GM18498 (cell line): ENCODE data around the gene DCST1.

Experiments
- ATAC-seq: cut with Tn5 transposase; IDR thresholded peaks from one replicate; pipeline ENCODE4 v1.9.1; 2021; ENCODE audit warnings: mild to moderate bottlenecking, moderate library complexity; ENCODE audit not compliant: unreplicated experiment

Gene DCST1

DNA sequence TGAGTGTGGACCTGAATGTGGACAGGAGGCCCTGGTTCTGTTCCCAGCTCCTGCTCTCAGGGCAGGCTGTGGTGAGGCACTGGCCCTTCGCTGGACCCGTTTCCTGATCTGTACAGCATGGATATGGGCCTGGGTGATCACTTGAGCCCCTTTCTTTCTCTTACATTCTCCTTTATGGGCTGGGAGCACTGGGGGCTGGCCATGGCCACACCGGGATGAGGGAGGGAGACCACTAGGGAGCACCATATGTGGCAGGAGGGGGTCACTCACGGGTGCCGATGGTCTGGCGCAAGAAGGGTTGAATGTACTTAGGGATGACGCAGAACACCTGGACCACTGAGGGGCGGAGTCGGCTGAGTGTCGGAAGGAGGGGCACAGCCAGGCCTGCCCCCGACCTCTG lies 2.7 kb upstream of the DCST1 start:
- ATAC-seq, result no peak

DNA sequence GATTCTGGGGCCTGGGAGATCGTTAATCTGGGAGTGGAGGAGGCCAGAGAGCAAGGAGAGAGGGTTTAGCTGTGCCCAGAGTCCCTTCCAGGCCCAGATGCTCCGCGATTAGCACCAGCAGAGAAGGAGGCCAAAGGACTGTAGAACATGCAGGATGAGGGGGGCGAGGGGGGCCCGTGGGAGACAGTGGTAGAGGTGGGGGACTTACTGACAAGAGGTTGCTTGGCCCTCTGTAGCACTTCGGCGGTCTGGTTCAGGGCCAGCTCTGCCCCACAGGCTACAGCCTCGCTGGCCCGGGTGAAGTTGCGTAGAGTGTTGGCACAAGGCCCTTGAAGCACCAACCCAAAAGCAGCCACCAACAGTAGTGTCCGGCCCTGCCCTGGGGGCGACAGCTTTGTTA lies 738 bp upstream of the DCST1 start:
- no peak for ATAC-seq

DNA sequence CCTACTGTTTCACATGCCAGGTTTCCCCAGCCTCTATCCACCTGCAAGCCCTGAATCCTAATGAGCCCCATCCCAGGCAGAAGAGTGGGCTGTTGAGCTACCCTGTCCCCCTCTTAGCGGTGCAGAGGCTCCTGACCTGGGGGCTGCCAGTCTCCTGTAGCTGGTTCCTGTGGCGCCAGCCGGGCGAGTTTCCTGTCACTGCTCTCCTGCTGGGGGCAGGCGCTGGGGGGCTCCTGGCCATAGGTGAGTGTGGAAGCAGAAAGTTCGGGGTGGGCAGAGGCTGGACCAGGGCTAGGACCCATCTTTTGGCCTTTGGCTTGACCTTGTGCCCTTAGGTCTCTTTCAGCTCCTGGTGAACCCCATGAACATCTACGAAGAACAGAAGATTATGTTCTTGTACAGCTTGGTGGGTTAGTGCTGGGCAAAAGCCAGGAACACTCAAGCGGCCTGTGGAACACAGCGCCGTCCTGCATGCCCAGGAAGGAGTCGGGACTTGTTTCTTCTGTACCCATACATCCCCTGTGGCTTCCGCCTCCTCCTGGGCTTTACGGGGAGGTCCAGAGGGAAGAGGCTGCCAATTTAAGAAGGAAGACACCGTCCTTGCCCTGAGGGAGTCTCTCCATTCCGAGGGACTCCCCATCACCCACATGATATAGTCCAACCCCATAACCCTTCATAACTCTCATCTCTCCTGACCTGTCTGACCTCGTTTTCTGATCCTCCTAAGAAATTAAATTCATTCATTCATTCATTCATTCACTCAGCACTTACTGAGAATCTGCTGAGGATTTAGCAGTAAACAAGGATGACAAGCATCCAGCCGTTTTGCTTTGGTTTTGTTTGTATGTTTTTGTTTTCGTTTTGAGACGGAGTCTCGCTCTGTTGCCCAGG lies 939 bp downstream of the DCST1 start:
- ATAC-seq, result no peak

DNA sequence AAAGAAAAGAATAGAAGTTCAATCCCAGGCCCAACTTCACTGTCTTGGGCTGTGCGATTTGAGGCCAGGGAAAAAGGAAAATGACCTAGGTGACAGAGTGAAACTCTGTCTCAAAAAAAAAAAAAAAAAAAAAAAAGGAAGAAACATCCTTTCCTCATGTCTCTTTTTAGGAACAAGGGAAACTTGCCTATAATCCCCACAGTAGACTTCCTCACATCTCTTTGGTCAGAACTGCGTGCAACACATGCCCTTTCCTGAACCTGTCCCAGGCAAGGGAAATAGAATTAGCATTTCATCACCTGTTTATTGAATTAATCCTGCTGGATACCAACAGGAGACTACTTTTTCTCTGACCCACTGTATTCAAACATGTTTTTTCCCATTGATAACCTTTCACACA lies 2.3 kb downstream of the DCST1 start:
- ATAC-seq, result no peak

DNA sequence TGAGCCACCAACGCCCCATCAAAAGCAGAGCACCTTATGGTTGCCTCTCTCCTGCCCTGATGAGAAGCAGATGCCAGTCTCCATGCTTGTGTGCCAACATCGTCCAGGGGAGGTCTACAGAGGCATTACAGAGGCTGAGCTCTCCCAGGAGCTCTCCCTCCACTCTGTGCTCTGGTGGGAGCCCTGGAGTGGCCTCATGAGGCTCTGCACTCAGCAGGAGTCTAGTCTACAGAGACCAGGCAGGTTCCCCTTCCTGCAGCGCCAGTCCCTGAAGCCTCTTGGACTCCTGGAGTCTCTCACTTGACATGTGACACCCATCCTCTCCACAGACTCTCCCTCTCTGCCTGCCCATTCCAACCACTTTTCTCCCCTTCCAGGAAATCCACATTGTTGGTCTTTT lies 3.4 kb downstream of the DCST1 start:
- no peak for ATAC-seq

DNA sequence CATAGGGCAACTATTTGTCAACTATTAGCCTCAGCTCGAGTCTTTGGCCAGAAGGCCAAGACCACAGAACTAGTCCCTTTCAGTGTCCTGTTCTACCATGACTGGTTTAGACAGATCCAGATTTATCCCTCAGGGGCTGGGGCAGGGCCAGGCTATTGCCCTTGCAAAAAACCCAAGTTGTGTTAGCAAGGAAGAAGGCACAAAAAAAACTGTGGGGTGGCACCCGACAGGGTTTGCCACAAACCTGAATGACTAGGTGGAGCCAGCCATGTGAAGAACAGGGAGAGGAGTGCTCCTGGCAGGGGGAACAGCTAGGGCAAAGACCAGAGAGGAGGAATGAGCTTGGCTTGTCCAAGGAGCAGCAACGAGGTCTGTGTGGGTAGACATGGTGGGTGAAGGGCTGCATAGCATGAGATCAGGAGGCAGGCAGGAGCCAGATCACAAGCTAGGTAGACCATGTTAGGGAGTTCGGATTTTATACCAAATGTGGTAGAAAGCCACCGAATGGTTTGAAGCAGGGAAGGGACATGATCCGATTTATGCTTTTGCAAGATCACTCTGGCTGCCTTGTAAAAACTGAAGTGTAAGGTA lies 4.3 kb downstream of the DCST1 start:
- ATAC-seq, result no peak

DNA sequence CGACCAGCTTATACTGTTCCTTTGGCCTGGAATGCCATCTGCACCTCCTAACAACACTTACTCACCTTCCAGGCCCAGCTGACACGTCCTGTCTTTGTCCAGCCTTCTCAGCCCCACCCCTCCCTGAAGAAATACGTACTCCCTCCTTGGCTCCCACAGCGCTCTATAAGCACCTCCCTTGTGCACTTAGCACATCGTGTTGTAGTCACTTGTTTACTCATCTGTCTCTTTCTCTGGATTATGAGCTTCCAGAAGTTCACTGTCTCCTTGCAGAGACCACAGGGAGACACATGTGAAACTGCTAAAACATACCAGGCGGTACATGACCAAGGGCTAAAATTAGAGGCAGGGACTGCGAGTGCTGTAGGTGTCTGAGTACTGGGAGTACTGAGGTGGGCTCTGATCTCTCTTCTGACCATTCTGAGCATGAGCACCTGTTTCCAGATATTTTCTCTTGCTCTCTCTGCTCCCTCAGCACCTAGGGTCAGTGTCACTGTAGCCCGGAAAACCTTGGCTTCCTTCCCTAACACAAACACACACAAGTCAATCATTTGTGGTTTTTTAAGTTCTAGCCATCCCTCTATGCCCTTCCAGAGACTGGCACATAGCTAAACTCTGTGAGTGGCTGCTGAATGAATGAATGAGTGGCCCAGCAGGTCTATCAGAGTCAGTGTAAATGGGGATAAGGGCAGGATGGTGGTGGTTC lies 5.1 kb downstream of the DCST1 start:
- no peak for ATAC-seq

DNA sequence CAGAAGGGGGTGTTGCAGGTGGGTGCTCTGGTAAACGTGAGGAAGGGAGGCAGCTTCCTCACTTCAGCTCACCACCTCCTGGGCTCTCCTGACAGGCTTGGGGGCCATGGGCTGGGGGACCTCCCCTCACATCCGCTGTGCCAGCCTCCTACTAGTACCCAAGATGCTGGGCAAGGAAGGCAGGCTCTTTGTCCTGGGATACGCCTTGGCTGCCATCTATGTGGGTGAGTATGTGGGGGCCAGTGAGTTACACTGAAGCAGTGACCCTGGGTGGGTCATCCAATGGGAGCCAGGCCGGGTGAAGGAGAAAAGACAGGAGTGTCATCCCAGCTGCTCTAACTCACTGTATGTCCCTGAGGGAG lies 5.7 kb downstream of the DCST1 start:
- no peak for ATAC-seq

DNA sequence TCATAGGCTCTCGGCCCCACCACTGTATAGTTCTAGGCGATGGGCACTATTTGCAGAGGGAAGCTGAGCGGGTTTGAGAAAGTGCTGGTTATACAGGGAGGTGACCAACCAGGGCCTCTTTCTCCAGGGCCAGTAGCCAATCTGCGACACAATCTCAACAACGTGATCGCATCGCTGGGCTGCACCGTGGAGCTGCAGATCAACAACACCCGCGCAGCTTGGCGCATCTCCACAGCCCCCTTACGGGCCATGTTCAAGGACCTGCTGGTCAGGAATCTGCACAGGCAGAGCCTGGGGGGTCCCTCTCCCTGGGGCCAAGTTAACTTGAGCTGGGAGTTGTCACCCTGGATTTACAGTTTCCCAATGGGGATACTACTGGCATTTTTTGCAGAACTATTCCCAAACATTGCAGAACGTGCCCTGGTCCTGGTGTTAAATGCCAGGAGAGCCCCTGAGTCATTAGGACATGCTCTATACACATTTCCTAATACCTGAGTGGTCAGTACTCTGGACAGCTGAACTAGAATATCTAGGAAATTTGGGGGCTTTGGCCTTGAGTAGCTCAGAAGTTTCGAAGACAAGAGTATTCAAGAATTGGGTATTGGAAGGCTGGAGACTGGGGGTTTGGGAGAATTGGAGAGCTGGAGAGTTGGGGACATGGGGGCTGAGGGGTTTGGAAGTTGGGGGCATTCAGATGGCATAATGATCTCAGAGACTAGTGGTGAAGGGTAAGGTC lies 6.9 kb downstream of the DCST1 start:
- ATAC-seq, result no peak

DNA sequence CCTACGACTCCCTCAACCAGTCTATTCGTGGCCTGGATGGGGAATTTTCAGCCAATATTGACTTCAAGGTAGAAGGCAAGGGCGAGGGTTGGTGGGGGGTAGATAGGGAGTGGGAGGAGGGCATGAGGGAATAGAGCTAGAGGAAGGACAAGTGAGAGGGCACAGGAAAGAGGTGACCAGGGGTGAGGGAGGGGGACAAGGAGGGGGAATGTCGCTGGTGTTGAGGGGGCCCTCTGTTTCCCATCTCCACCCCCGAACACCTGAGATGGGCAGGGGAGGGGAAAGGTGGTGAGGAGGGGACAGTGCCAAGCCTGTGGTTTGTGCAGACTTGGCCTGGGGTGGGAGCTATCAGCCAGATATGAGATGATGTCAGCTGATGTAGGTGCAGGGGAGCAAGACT lies 9.2 kb downstream of the DCST1 start:
- ATAC-seq, result no peak

DNA sequence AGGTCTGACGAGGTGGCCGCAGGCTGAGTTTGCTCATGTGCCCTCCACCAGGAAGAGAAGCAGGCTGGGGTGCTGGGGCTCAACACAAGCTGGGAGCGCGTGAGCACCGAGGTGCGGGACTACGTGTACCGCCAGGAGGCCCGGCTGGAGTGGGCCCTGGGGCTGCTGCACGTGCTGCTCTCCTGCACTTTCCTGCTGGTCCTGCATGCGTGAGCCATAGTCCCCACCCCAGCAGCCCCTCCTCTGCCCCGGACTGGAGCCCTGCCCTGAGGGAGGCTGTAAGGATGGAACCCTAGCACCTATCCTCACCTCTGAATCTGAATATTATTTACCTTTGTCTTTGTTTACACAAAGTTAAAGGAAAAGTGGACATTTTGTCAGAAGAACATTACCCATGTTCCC lies 9.7 kb downstream of the DCST1 start:
- ATAC-seq, result no peak

DNA sequence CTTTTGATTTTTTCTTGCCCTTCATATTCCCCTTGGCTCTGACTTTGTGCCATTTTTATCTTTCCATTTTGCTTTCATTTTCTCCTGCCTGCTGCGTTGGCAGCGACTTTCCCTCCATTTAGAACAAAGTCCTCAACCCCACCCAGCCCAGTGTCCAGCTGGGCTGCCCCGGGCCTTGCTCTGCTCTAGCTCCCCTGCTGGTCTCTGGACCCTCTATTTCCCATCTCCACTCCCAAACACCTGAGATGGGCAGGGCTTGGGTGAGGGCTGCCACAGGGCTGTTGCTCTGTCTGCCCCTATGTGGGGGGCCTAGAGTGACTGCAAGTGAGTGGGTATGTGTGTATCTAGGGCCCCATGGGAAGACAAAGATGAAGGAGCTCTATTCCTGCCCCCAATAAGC lies 10.2 kb downstream of the DCST1 start:
- ATAC-seq, result no peak

DNA sequence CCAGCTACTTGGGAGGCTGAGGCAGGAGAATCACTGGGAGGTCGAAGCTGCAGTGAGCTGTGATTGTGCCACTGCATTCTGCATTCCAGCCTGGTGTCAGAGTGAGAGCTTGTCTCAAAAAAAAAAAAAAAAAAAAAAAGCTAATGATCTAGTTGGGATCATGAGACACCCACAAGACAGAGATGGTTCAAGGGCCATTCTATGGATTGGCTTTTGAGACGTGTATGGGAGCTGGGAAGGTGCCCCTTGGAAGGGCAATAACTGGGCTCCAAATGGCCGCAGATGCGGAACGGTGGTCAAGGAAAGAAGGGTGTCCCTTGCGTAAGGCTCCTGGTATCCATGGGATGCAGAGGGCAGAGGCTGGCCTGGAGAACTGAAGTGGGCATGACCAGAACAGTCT lies 10.7 kb downstream of the DCST1 start:
- no peak for ATAC-seq

DNA sequence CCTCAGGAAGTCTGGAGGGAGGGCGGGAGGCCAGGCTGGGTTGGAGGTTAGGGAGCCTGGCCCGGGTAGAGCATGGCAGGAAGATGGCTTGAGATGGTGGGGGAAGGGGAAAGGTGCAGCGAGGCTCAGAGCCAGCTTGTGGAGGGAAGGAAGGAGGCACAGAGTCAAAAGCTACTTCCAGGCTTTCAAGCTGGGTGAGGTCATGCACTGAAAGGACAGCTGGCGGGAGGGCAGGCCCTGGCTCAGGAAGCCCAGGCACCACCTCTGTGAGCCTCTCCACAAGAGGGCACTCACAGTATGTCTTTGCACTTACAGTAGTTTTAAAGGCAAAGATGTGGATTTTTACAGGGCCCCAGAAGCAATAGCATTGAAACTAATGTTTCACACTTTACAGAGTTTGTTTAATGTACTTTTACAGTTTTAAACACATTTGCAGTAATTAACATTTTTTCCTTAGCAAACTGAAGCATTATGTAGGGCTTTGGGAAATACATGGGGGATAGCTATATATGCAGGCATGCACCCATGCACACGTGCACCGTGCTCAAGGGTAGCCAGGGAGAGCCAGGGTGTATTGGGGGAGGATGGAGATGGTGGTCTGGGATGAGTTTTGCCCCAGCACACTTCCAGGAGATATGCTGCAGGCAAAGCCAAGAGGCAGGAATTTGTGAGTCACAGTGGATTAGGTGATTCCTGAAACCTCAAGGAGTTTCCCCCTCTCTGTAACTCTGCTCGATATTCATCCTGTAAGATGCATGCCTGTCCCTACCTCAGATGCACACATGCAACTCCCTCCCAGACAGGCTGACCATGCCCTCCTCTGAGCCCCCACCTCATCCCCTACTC lies 11.4 kb downstream of the DCST1 start:
- ATAC-seq, result no peak

DNA sequence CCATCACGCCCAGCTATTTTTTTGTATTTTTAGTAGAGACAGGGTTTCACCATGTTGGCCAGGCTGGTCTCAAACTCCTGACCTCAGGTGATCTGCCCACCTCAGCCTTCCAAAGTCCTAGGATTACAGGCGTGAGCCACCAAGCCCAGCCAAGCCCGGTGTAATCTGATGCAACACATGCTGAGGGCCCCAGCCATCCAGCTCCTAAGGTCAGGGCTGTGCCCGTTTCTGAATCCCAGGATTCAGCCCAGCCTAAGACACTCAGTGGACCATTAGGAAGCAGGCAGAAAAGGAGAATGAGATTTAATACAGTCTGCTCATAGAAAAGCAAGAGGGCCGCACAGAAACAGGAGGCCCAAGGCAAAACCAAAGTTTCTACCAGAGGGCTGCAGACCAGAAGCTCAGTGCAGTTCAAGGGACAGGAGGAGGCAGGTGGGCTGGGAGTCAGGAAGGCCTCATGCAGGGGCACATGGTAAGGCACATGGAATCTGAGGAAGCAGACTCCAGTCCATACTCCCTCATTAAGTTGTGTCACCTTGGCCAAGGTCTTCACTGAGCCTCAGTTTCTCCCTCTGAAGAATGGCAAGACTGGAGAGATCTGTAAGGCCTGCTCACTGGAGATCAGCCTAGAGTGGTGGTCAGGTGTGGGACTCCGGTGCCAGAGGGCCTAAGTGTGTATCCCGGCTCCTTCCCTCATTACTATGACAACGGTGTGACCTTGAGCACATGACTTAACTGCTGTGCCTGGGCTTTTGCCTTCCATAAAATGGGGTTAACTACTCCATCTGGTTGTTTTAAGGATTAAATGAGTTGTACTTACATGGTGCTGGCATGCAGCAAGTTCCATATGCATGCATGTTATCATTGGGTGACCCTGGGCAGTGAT lies 15.1 kb downstream of the DCST1 start:
- ATAC-seq, result no peak

DNA sequence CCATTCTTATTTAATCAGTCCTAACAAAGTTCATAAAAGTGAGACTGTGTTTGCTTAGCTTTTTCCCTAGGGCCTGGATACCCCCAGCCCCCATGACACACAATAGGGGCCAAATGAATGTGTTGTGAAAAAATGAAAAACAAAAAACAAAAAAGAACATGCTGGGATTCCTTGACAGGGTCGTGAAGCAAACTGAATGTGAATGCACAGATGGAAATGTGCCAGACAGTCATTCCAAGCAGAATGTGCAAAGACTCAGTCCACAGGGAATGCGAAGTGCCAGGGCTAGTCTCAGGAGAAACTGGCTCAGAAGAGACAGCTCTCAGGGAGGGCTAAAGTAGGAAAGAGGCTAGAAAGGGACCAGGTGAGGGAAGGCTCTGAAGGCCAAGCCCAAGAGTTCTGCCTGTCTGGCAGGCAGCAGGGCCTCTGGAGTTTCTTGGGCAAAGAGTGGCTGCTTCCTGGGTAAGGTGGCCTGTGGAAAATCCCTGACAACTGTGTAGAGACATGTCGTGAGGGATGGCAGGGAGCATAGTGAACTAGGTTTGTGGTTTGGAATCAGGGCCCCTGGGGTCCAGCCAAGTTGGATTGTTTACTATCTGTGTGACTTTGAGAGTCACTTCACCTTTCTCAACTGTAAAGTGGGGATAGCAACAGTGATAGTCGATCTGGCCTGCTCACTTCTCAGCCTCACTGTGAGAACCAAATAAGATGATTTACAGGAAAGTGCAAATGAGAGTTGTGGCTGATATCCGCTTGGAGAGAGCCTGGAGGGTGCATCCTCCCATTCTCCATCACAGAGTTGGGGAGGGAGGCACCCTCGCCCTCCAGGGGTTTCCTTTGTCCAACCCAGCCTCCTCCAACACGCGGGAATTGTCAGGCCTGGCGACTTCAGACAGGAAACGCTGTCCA lies 16.3 kb downstream of the DCST1 start:
- ATAC-seq, result no peak

DNA sequence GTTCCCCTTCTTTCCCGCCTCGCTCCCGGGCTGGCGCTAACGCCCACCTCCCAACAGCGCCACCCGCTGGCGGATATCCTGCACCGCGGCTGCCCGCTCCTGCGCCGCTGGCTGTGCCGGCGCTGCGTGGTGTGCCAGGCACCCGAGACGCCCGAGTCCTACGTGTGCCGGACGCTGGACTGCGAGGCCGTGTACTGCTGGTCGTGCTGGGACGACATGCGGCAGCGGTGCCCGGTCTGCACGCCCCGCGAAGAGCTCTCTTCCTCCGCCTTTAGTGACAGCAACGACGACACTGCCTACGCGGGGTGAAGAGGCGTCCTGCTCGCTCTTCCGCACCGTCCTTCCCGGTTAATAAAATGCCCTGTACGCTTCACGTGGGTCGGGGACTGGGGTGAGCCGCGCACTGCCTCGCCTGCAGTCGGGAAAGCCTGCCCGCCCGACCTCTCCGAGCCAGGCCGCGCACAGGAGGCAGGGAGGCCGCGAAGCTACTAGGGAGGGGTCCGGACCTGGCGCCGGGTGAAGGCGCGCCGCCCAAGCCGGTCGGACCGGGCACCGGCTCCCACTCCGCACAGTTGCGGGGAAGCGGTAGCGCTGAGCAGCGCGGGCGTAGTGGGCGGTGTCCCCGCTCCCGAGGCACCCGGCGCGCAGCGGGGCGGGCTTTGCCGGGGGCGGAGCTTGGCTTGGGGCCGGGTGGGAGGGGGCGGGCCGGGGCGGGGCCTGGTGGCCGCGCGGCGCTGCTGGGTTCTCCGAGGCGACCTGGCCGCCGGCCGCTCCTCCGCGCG lies 17.1 kb downstream of the DCST1 start, which contains the start of gene ADAM15:
Gene ADAM15, plus strand, starts transcription at position 757 of the 782 bp plus-strand sequence. CDS start 71 bp downstream, outside the sequence.
- peak; percentile 67 for ATAC-seq
